ENCODE data around the gene CTSL.

Gene CTSL

DNA sequence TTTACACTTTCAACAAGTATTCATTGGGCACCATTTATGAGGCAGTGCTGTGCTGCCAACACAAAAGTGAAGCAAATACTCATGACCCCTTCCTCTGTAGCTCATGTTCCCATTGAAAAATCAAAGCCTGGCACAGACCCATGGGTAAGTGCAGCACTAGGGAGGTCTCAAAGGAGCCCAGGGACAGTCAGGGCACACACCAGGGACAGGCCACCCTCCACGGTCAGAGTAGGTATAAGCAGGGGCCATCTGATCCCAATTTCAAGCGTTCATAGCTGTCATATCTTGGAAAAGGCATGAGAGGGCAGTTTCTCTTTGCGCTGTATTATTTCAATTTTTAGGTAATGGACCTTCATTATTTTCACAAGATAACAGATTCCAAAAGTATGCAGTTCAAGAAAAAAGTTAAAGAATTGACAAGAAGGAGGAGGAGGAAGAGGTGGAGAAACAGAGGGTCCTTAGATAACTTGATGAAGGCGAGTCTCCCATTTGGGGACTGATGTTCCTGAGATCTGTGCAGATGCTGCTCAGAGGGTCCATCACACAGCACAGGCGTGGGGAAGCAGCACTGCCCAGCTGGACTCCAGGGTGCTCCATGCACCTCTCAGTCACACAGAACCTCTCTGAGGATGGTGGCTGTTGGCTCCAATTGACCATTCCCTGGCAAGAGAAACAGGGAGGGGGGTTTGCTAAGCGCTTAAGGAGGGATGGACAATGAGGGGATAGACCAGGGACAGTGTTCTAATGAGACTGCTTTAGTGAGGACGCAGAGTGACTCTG is 7.5 kb downstream of the CTSL start:
- no peak for TF ChIP-seq ZNF8 (CRISPR knock-in tag; IDR thresholded peaks at IDR 0.05)
- no peak for TF ChIP-seq CSRNP3 (CRISPR knock-in tag; IDR thresholded peaks at IDR 0.05)
- no peak for TF ChIP-seq TCF4 (CRISPR knock-in tag; IDR thresholded peaks at IDR 0.05; ENCODE audit: borderline replicate concordance)
- no peak for TF ChIP-seq ESRRG (CRISPR knock-in tag; IDR thresholded peaks at IDR 0.05)
- no peak for TF ChIP-seq ZNF70 (CRISPR knock-in tag; IDR thresholded peaks at IDR 0.05)
- TF ChIP-seq BACH2 (CRISPR knock-in tag; IDR thresholded peaks at IDR 0.05; ENCODE audit: borderline replicate concordance), result no peak
- no peak for TF ChIP-seq ISL1 (CRISPR knock-in tag; IDR thresholded peaks at IDR 0.05)
- no peak for TF ChIP-seq TOX (CRISPR knock-in tag; IDR thresholded peaks at IDR 0.05; ENCODE audit: borderline replicate concordance)
- TF ChIP-seq, protein P1, sequence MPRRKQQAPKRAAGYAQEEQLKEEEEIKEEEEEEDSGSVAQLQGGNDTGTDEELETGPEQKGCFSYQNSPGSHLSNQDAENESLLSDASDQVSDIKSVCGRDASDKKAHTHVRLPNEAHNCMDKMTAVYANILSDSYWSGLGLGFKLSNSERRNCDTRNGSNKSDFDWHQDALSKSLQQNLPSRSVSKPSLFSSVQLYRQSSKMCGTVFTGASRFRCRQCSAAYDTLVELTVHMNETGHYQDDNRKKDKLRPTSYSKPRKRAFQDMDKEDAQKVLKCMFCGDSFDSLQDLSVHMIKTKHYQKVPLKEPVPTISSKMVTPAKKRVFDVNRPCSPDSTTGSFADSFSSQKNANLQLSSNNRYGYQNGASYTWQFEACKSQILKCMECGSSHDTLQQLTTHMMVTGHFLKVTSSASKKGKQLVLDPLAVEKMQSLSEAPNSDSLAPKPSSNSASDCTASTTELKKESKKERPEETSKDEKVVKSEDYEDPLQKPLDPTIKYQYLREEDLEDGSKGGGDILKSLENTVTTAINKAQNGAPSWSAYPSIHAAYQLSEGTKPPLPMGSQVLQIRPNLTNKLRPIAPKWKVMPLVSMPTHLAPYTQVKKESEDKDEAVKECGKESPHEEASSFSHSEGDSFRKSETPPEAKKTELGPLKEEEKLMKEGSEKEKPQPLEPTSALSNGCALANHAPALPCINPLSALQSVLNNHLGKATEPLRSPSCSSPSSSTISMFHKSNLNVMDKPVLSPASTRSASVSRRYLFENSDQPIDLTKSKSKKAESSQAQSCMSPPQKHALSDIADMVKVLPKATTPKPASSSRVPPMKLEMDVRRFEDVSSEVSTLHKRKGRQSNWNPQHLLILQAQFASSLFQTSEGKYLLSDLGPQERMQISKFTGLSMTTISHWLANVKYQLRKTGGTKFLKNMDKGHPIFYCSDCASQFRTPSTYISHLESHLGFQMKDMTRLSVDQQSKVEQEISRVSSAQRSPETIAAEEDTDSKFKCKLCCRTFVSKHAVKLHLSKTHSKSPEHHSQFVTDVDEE (CRISPR knock-in tag; IDR thresholded peaks at IDR 0.05), result no peak
- no peak for TF ChIP-seq ARNTL (CRISPR knock-in tag; IDR thresholded peaks at IDR 0.05; ENCODE audit: borderline replicate concordance, low read depth)
- no peak for TF ChIP-seq SNAI2 (CRISPR knock-in tag; IDR thresholded peaks at IDR 0.05)
- no peak for TF ChIP-seq ZNF565 (CRISPR knock-in tag; conservative IDR thresholded peaks at IDR 0.05; ENCODE audit: low read depth)
- TF ChIP-seq ZC3H10 (CRISPR knock-in tag; IDR thresholded peaks at IDR 0.05), result no peak
- no peak for TF ChIP-seq RARB (CRISPR knock-in tag; IDR thresholded peaks at IDR 0.05)
- no peak for TF ChIP-seq GLIS3 (CRISPR knock-in tag; IDR thresholded peaks at IDR 0.05)
- no peak for TF ChIP-seq POU6F1 (CRISPR knock-in tag; IDR thresholded peaks at IDR 0.05; ENCODE audit: borderline replicate concordance, low read depth)
- no peak for TF ChIP-seq PATZ1 (CRISPR knock-in tag; IDR thresholded peaks at IDR 0.05; ENCODE audit: borderline replicate concordance)
- no peak for ATAC-seq

- no peak for ATAC-seq
- TF ChIP-seq ISL1 (CRISPR knock-in tag; IDR thresholded peaks at IDR 0.05) (no peak), PPARA (CRISPR knock-in tag; IDR thresholded peaks at IDR 0.05; ENCODE audit: borderline replicate concordance) (no peak), RARB (CRISPR knock-in tag; IDR thresholded peaks at IDR 0.05) (no peak), ZNF70 (CRISPR knock-in tag; IDR thresholded peaks at IDR 0.05) (no peak), POU6F1 (CRISPR knock-in tag; IDR thresholded peaks at IDR 0.05; ENCODE audit: borderline replicate concordance, low read depth) (no peak), ZNF565 (CRISPR knock-in tag; conservative IDR thresholded peaks at IDR 0.05; ENCODE audit: low read depth) (no peak)
These were observed 8.2 kb downstream of the CTSL start for GRCh38 chr9:87734106-87734505.

- no peak for TF ChIP-seq ZNF565 (CRISPR knock-in tag; conservative IDR thresholded peaks at IDR 0.05; ENCODE audit: low read depth)
- TF ChIP-seq POU6F1 (CRISPR knock-in tag; IDR thresholded peaks at IDR 0.05; ENCODE audit: borderline replicate concordance, low read depth), result no peak
- TF ChIP-seq GLIS3 (CRISPR knock-in tag; IDR thresholded peaks at IDR 0.05), result no peak
- ATAC-seq, result no peak
These were observed 13.6 kb downstream of the CTSL start for GRCh38 chr9:87739546-87739945.
